Type B pancreatic cell (in vitro differentiated cells): ENCODE results near the gene NECTIN2. TPM values are rescaled to one million over a fixed set of nuclear protein-coding genes. Genes with fewer than 3 reads are reported as not detected.
A peak's percentile ranks its signal among the peaks of the same experiment; 100 is the strongest.

Experiments
- DNase-seq: peaks from one replicate; pipeline ENCODE4 v3.0.0; 2021; ENCODE audit warnings: mixed read lengths; ENCODE audit not compliant: unreplicated experiment; ENCODE audit errors: extremely low spot score
- H3K27ac Mint-ChIP-seq: 2 replicates; pipeline ENCODE4 v1.8.0; 2021; ENCODE audit warnings: mild to moderate bottlenecking, mixed read lengths
- H3K27me3 Mint-ChIP-seq: 2 replicates; pipeline ENCODE4 v1.8.0; 2021; ENCODE audit warnings: mixed read lengths
- H3K36me3 Mint-ChIP-seq: 2 replicates; pipeline ENCODE4 v1.8.0; 2021; ENCODE audit warnings: mixed read lengths
- H3K4me1 Mint-ChIP-seq: one replicate; pipeline ENCODE4 v1.8.0; 2021; ENCODE audit warnings: mixed read lengths; ENCODE audit not compliant: unreplicated experiment
- H3K4me3 Mint-ChIP-seq: 2 replicates; pipeline ENCODE4 v1.8.0; 2021; ENCODE audit warnings: mild to moderate bottlenecking, mixed read lengths
- H3K9me3 Mint-ChIP-seq: 2 replicates; pipeline ENCODE4 v1.8.0; 2021; ENCODE audit warnings: mixed read lengths
- long read RNA-seq: library from polyadenylated mRNA; unstranded; transcript quantifications from one replicate; pipeline ENCODE4 v2.0.0, GENCODE V29; 2020
- total RNA-seq: library from RNA; stranded (reverse); gene quantifications from 2 replicates; pipeline ENCODE4 v1.2.1, GENCODE V29; 2021; ENCODE audit warnings: low replicate concordance
- TF ChIP-seq, protein P1 (sequence below): fragments of 200-600 bp; sonication (generic); conservative IDR thresholded peaks from 2 replicates; pipeline ENCODE4 v1.5.0; 2021; ENCODE audit warnings: antibody characterized with exemption, mild to moderate bottlenecking

Gene NECTIN2
- total RNA-seq, result 123 and 203 TPM in 2 replicates
- long read RNA-seq, partial matches to known transcripts, result 0 of 1 reads
- long read RNA-seq, other reads (novel, unspliced or antisense), result 0 of 1 reads

DNA sequence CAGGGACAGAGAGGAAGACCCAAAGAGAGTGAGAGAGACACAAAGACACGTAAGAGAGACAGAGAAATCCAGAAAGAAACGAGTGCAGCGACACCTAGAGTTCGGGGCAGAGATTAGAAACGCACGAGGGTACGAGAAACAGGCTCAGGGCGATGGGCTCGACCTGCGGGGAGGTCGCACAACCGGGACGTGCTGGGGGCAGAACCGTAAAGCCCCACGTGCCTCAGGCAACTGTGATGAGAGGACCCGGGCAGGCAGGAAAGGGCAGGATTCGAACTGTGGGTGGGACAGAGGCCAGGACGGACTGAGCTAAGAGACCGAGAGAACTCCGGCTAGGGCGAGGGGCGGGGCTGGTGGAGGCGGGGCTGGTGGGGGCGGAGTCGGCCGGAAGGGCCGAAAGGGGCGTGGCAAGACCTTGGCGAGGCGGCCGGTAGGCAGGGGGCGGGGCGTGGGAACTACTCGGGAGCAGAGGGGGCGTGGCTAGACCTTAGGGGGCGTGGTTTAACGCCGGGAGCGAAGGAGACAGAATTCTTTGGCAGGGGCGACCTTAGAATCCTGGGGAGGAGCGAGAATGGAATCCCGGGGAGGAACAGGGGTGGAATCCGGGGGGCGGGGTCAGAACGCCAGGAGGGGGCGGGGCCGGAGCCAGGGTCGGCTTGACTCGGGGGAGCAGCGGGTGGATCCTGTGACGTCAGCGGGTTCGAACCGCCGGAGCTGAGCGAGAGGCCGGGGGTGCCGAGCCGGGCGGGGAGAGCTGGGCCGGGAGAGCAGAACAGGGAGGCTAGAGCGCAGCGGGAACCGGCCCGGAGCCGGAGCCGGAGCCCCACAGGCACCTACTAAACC, at the start of gene NECTIN2:
Gene NECTIN2 (plus strand): TSS at position 686 of the 843 bp plus-strand sequence. CDS start 229 bp downstream, outside the sequence.
- TF ChIP-seq, protein P1, sequence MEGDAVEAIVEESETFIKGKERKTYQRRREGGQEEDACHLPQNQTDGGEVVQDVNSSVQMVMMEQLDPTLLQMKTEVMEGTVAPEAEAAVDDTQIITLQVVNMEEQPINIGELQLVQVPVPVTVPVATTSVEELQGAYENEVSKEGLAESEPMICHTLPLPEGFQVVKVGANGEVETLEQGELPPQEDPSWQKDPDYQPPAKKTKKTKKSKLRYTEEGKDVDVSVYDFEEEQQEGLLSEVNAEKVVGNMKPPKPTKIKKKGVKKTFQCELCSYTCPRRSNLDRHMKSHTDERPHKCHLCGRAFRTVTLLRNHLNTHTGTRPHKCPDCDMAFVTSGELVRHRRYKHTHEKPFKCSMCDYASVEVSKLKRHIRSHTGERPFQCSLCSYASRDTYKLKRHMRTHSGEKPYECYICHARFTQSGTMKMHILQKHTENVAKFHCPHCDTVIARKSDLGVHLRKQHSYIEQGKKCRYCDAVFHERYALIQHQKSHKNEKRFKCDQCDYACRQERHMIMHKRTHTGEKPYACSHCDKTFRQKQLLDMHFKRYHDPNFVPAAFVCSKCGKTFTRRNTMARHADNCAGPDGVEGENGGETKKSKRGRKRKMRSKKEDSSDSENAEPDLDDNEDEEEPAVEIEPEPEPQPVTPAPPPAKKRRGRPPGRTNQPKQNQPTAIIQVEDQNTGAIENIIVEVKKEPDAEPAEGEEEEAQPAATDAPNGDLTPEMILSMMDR, result peak; percentile 80
- peak within 1 kb of the TSS; percentile 97 for H3K27ac Mint-ChIP-seq
- no peaks in the 10 kb centered on the region for H3K36me3 Mint-ChIP-seq
- peaks cover 22% of the 10 kb centered on the region for H3K4me1 Mint-ChIP-seq
- H3K27me3 Mint-ChIP-seq, result no peaks in the 10 kb centered on the region
- peak; percentile 100 for DNase-seq
- H3K9me3 Mint-ChIP-seq, result no peaks in the 10 kb centered on the region
- peak within 1 kb of the TSS; percentile 96 for H3K4me3 Mint-ChIP-seq

DNA sequence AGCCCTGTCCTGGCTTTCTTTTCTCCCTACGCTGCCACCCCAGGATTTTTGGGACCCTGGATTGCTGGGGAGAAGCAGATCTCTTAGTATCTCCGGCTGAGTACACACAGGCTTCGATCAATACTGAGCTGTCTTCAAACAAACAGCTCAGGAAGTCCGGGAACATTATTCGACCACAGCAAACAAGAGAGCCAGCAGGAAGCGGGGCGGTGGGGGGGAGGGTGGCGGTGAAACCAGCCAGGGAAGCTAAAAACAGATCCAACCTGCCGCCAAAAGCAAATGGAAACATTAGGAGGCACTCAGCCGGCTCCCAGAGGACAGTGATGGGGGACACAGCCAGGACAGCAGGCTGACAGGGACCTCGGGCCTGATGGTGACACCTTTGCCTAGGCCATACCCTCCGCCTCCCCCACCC, 49.4 kb upstream of the NECTIN2 start:
- no peak for DNase-seq
- H3K4me1 Mint-ChIP-seq, result peaks cover 10% of the 10 kb centered on the region
- H3K27ac Mint-ChIP-seq, result peak overlapping the region; percentile 36
- H3K9me3 Mint-ChIP-seq, result no peaks in the 10 kb centered on the region
- no peak overlapping the region for H3K4me3 Mint-ChIP-seq
- TF ChIP-seq, protein P1, result no peak
- H3K27me3 Mint-ChIP-seq, result no peaks in the 10 kb centered on the region
- no peaks in the 10 kb centered on the region for H3K36me3 Mint-ChIP-seq

DNA sequence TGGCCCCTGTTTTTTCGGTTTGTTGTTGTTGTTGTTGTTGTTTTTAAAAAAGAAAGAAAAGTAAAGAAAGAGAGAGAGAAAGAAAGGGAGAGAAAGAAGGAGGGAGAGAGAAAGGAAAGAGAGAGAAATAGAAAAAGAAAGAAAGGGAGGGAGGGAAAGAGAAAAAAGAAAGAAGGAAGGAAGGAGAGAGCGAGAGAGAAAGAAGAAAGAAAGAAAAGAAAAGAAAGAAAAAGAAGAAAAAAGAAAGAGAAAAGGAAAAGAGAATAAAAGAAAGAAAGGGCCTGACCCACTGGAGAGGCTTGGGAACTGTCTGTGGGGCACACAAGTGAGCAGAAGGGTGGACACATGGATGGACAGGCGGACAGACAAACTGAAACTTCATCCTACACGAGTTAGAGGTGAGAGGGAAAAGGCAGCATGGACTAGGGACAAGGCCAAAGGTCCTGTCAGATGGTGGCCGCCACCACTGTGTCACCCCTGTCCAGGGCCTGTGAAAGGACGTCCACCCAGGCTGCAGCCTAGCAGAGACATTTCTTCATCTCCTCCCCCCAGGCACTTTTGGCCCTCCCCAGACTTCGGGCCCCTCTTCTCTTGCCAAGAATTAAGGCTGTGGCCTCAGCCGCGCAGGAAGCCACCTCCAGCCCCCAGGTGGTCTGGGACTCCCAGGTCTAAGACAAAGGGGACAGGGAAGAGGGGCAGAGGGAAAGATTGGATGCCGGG, 46.3 kb upstream of the NECTIN2 start:
- Mint-ChIP-seq H3K27me3 (no peaks in the 10 kb centered on the region), H3K4me3 (no peak overlapping the region), H3K27ac (no peak overlapping the region), H3K4me1 (peaks cover 10% of the 10 kb centered on the region), H3K9me3 (no peaks in the 10 kb centered on the region), H3K36me3 (no peaks in the 10 kb centered on the region)
- no peak for DNase-seq
- TF ChIP-seq, protein P1, result no peak

DNA sequence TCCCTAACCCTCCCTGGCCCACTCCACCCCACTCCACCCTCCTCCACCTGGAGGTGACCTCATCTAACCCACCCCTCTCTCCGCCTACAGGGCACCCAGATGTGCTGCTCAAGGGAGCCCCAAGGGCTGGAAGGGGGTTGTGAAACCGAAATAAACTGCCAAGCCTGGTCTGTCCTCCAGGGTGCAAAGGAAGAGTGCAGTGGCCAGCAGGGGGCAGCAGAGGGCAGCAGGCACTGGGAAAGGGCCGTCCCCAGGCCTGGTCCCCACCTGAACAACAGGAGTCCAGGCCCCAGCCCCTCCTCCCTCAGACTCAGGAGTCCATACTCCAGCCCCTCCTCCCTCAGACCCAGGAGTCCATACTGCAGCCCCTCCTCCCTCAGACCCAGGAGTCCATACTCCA, 45.6 kb upstream of the NECTIN2 start:
- Mint-ChIP-seq H3K4me1 (peaks cover 10% of the 10 kb centered on the region), H3K9me3 (no peaks in the 10 kb centered on the region), H3K36me3 (no peaks in the 10 kb centered on the region), H3K27ac (no peak overlapping the region), H3K27me3 (no peaks in the 10 kb centered on the region), H3K4me3 (no peak overlapping the region)
- TF ChIP-seq, protein P1, result peak; percentile 97
- DNase-seq, result peak; percentile 91

DNA sequence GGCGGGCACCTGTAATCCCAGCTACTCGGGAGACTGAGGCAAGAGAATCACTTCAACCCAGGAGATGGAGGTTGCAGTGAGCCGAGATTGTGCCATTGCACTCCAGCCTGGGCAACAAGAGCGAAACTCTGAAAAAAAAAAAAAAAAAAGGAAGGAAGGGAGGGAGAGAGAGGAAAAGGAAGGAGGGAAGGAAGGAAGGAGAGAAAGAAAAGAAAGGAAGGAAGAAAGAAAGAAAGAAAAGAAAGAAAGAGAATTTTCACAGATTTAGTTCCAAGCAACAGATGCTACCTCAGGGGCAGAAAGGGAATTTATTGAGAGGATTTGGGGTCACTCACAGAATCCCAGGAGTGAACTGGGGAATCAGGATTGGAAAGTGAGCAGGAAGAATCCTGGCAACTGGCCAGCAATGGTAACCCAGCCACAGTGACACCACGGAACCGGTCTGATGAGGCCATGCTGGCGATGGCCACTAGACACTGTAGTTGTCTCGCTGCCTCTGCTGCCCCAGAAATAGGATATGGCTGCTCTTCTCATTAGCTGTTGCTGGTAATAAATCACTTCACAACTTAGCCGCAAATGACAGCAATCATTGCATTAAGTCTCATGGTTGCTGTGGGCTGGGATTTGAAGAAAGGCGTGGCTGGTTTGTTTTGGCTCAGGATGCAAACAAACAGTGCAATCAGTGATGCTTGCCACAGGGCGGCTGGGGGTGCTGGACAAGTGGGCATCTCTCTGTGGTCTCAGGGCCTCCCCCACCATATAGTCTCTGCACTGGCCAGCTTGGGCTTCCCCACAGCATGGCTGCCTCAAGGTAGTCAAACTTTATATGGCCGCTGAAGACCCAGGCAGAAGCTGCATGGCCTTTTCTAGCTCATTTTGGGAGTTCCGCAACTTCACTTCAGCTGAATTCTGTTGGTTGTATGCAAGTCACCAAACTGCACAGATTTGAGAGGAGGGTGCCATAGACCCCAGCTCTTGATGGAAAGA, 42.4 kb upstream of the NECTIN2 start:
- H3K36me3 Mint-ChIP-seq, result no peaks in the 10 kb centered on the region
- H3K4me1 Mint-ChIP-seq, result peaks cover 21% of the 10 kb centered on the region
- TF ChIP-seq, protein P1, result no peak
- H3K27ac Mint-ChIP-seq, result no peak overlapping the region
- DNase-seq, result no peak
- peaks cover 3% of the 10 kb centered on the region for H3K27me3 Mint-ChIP-seq
- H3K4me3 Mint-ChIP-seq, result no peak overlapping the region
- no peaks in the 10 kb centered on the region for H3K9me3 Mint-ChIP-seq
